Measurements from ENCODE around the gene ANKRD44. TPM values are rescaled to one million over a fixed set of nuclear protein-coding genes. Genes with fewer than 3 reads are reported as not detected.

ANKRD44 gene
- total RNA-seq, 2 donors from 2014 or later: 131 to 154 TPM

- Mint-ChIP-seq H3K27me3 (no peaks in the 10 kb centered on the region), H3K4me3 (peak overlapping the region; percentile 85), H3K4me1 (peaks cover 65% of the 10 kb centered on the region), H3K36me3 (ENCODE audit: low read depth) (peaks cover 49% of the 10 kb centered on the region), H3K27ac (peak overlapping the region; percentile 43), H3K9me3 (no peaks in the 10 kb centered on the region)
- ATAC-seq (replicated peaks): no peak
Measured at GRCh38 chr2:197200051-197200761, 110.4 kb downstream of the ANKRD44 start.

- peak; percentile 95 for ATAC-seq (replicated peaks)
- H3K4me3 Mint-ChIP-seq: peak overlapping the region; percentile 85
- H3K36me3 Mint-ChIP-seq (ENCODE audit: low read depth): peaks cover 39% of the 10 kb centered on the region
- no peaks in the 10 kb centered on the region for H3K9me3 Mint-ChIP-seq
- H3K4me1 Mint-ChIP-seq: peaks cover 62% of the 10 kb centered on the region
- H3K27me3 Mint-ChIP-seq: no peaks in the 10 kb centered on the region
- H3K27ac Mint-ChIP-seq: peak overlapping the region; percentile 79
Measured at GRCh38 chr2:197198890-197199289, 111.7 kb downstream of the ANKRD44 start.

- Mint-ChIP-seq H3K27ac (peak overlapping the region; percentile 79), H3K4me1 (peaks cover 54% of the 10 kb centered on the region), H3K9me3 (no peaks in the 10 kb centered on the region), H3K36me3 (ENCODE audit: low read depth) (peaks cover 30% of the 10 kb centered on the region), H3K4me3 (peak overlapping the region; percentile 85), H3K27me3 (no peaks in the 10 kb centered on the region)
- ATAC-seq (replicated peaks): peak; percentile 12
Measured at GRCh38 chr2:197197895-197198311, 112.7 kb downstream of the ANKRD44 start.

GRCh38 chr2:197196541-197197180 lies 113.9 kb downstream of the ANKRD44 start:
- peak; percentile 26 for ATAC-seq (replicated peaks)
- H3K27ac Mint-ChIP-seq: peak overlapping the region; percentile 79
- no peaks in the 10 kb centered on the region for H3K27me3 Mint-ChIP-seq
- H3K36me3 Mint-ChIP-seq (ENCODE audit: low read depth): peaks cover 19% of the 10 kb centered on the region
- peaks cover 54% of the 10 kb centered on the region for H3K4me1 Mint-ChIP-seq
- peak overlapping the region; percentile 85 for H3K4me3 Mint-ChIP-seq
- no peaks in the 10 kb centered on the region for H3K9me3 Mint-ChIP-seq

- H3K4me3 Mint-ChIP-seq: peak overlapping the region; percentile 85
Measured at GRCh38 chr2:197195518-197195917, 115.1 kb downstream of the ANKRD44 start.

GRCh38 chr2:197191940-197192322 lies 118.6 kb downstream of the ANKRD44 start:
- peak; percentile 91 for ATAC-seq (replicated peaks)
- Mint-ChIP-seq H3K27me3 (no peaks in the 10 kb centered on the region), H3K4me3 (peak overlapping the region; percentile 71), H3K27ac (peak overlapping the region; percentile 80), H3K36me3 (ENCODE audit: low read depth) (peaks cover 14% of the 10 kb centered on the region), H3K4me1 (peaks cover 56% of the 10 kb centered on the region), H3K9me3 (no peaks in the 10 kb centered on the region)

More at GRCh38 chr2:197195518-197195917, 115.1 kb downstream of the ANKRD44 start:
- peaks cover 53% of the 10 kb centered on the region for H3K4me1 Mint-ChIP-seq
- no peaks in the 10 kb centered on the region for H3K27me3 Mint-ChIP-seq
- H3K36me3 Mint-ChIP-seq (ENCODE audit: low read depth): peaks cover 19% of the 10 kb centered on the region
- no peak for ATAC-seq (replicated peaks)
- peak overlapping the region; percentile 79 for H3K27ac Mint-ChIP-seq
- no peaks in the 10 kb centered on the region for H3K9me3 Mint-ChIP-seq

- Mint-ChIP-seq H3K27me3 (no peaks in the 10 kb centered on the region), H3K27ac (peak overlapping the region; percentile 80), H3K4me1 (peaks cover 50% of the 10 kb centered on the region), H3K4me3 (peak overlapping the region; percentile 71), H3K36me3 (ENCODE audit: low read depth) (peaks cover 17% of the 10 kb centered on the region), H3K9me3 (no peaks in the 10 kb centered on the region)
- ATAC-seq (replicated peaks): peak; percentile 66
Measured at GRCh38 chr2:197191177-197191939, 119.2 kb downstream of the ANKRD44 start.

- H3K36me3 Mint-ChIP-seq (ENCODE audit: low read depth): peaks cover 30% of the 10 kb centered on the region
- no peaks in the 10 kb centered on the region for H3K9me3 Mint-ChIP-seq
- no peak for ATAC-seq (replicated peaks)
- no peak overlapping the region for H3K27ac Mint-ChIP-seq
- H3K4me1 Mint-ChIP-seq: peaks cover 40% of the 10 kb centered on the region
- H3K4me3 Mint-ChIP-seq: no peak overlapping the region
- H3K27me3 Mint-ChIP-seq: no peaks in the 10 kb centered on the region
Measured at GRCh38 chr2:197190100-197190432, 120.5 kb downstream of the ANKRD44 start.

- Mint-ChIP-seq H3K27me3 (no peaks in the 10 kb centered on the region), H3K4me1 (peaks cover 38% of the 10 kb centered on the region), H3K27ac (peak overlapping the region; percentile 59), H3K36me3 (ENCODE audit: low read depth) (peaks cover 35% of the 10 kb centered on the region), H3K4me3 (no peak overlapping the region), H3K9me3 (no peaks in the 10 kb centered on the region)
- ATAC-seq (replicated peaks): no peak
Measured at GRCh38 chr2:197189426-197190099, 121.0 kb downstream of the ANKRD44 start.

- no peak for ATAC-seq (replicated peaks)
- no peaks in the 10 kb centered on the region for H3K9me3 Mint-ChIP-seq
- peaks cover 74% of the 10 kb centered on the region for H3K36me3 Mint-ChIP-seq (ENCODE audit: low read depth)
- H3K27me3 Mint-ChIP-seq: no peaks in the 10 kb centered on the region
- H3K4me3 Mint-ChIP-seq: no peak overlapping the region
- H3K4me1 Mint-ChIP-seq: peaks cover 51% of the 10 kb centered on the region
- H3K27ac Mint-ChIP-seq: no peak overlapping the region
Measured at GRCh38 chr2:197185676-197186075, 124.9 kb downstream of the ANKRD44 start.

- no peak overlapping the region for H3K4me3 Mint-ChIP-seq
- peaks cover 80% of the 10 kb centered on the region for H3K36me3 Mint-ChIP-seq (ENCODE audit: low read depth)
- H3K4me1 Mint-ChIP-seq: peaks cover 51% of the 10 kb centered on the region
- H3K27me3 Mint-ChIP-seq: no peaks in the 10 kb centered on the region
- H3K27ac Mint-ChIP-seq: peak overlapping the region; percentile 39
- ATAC-seq (replicated peaks): peak; percentile 39
- H3K9me3 Mint-ChIP-seq: no peaks in the 10 kb centered on the region
Measured at GRCh38 chr2:197184959-197185586, 125.5 kb downstream of the ANKRD44 start.

GRCh38 chr2:197183355-197183754 lies 127.2 kb downstream of the ANKRD44 start:
- peaks cover 40% of the 10 kb centered on the region for H3K4me1 Mint-ChIP-seq
- peak; percentile 74 for ATAC-seq (replicated peaks)
- H3K36me3 Mint-ChIP-seq (ENCODE audit: low read depth): peaks cover 95% of the 10 kb centered on the region
- no peaks in the 10 kb centered on the region for H3K9me3 Mint-ChIP-seq
- no peaks in the 10 kb centered on the region for H3K27me3 Mint-ChIP-seq
- H3K27ac Mint-ChIP-seq: peak overlapping the region; percentile 23
- H3K4me3 Mint-ChIP-seq: no peak overlapping the region

- Mint-ChIP-seq H3K9me3 (no peaks in the 10 kb centered on the region), H3K36me3 (ENCODE audit: low read depth) (peaks cover 91% of the 10 kb centered on the region), H3K4me3 (peak overlapping the region; percentile 3), H3K27me3 (no peaks in the 10 kb centered on the region), H3K4me1 (peaks cover 33% of the 10 kb centered on the region), H3K27ac (peak overlapping the region; percentile 23)
- peak; percentile 58 for ATAC-seq (replicated peaks)
Measured at GRCh38 chr2:197182668-197183067, 127.9 kb downstream of the ANKRD44 start.

GRCh38 chr2:197181491-197181890 lies 129.1 kb downstream of the ANKRD44 start:
- no peak overlapping the region for H3K4me3 Mint-ChIP-seq
- peak; percentile 38 for ATAC-seq (replicated peaks)
- H3K36me3 Mint-ChIP-seq (ENCODE audit: low read depth): peaks cover 79% of the 10 kb centered on the region
- H3K27me3 Mint-ChIP-seq: no peaks in the 10 kb centered on the region
- no peaks in the 10 kb centered on the region for H3K9me3 Mint-ChIP-seq
- H3K27ac Mint-ChIP-seq: peak overlapping the region; percentile 35
- H3K4me1 Mint-ChIP-seq: peaks cover 30% of the 10 kb centered on the region

All from activated T-helper 17 cell treated with anti-CD3 and anti-CD28 coated beads, Interleukin-2, amount 50 U/mL, for 72 hours (primary cell).